Tibial artery (tissue), 4 donors: ENCODE results near the gene TMEM11.

Experiments
- DNase-seq, 2 donors: peaks; one replicate each; pipeline ENCODE4 v3.0.0-alpha.2; 2019
- H3K27ac ChIP-seq, 2 donors: fragments of 200-600 bp; sonication (generic) in 1 of 2; 1 replicate in 1 of 2; 2 replicates in 1 of 2; pipeline ENCODE4 v1.5.1; 2018 to 2019; ENCODE audit warnings: mild to moderate bottlenecking in 1 of 2
- H3K27me3 ChIP-seq, 2 donors: fragments of 200-600 bp; sonication (generic) in 1 of 2; one replicate each; pipeline versions ENCODE4 v1.5.1 to v1.6.0; 2016 to 2019
- H3K36me3 ChIP-seq, 3 donors: fragments of 200-600 bp; sonication (generic) in 2 of 3; one replicate each; pipeline ENCODE4 v1.5.1; 2016 to 2019; ENCODE audit warnings: mild to moderate bottlenecking in 2 of 3
- H3K4me1 ChIP-seq, 4 donors: fragments of 200-600 bp; sonication (generic) in 2 of 4; 1 replicate in 3 of 4; 2 replicates in 1 of 4; pipeline ENCODE4 v1.5.1; 2016 to 2019
- H3K4me3 ChIP-seq, 2 donors: fragments of 200-600 bp; sonication (generic) in 1 of 2; 1 replicate in 1 of 2; 2 replicates in 1 of 2; pipeline ENCODE4 v1.5.1; 2018 to 2019; ENCODE audit warnings: mild to moderate bottlenecking in 2 of 2
- H3K9me3 ChIP-seq, 3 donors: fragments of 200-600 bp; sonication (generic) in 1 of 3; one replicate each; pipeline ENCODE4 v1.5.1; 2016 to 2019
- intact Hi-C: fragments of 100-400 bp; cut with DNase I; formaldehyde crosslinking; loops from one replicate; pipeline ENCODE4 v1.15.0; 2023; ENCODE audit warnings: low total_unique reads
- TF ChIP-seq, protein P1 (sequence below), 2 experiments: fragments of 200-600 bp in 1 of 2; fragments of 450-650 bp in 1 of 2; IDR thresholded peaks; one replicate each; pipeline ENCODE4 v1.5.1; 2017 to 2019; ENCODE audit warnings: antibody characterized with exemption in 2 of 2, mild to moderate bottlenecking in 1 of 2, moderate library complexity in 1 of 2

Gene TMEM11

DNA sequence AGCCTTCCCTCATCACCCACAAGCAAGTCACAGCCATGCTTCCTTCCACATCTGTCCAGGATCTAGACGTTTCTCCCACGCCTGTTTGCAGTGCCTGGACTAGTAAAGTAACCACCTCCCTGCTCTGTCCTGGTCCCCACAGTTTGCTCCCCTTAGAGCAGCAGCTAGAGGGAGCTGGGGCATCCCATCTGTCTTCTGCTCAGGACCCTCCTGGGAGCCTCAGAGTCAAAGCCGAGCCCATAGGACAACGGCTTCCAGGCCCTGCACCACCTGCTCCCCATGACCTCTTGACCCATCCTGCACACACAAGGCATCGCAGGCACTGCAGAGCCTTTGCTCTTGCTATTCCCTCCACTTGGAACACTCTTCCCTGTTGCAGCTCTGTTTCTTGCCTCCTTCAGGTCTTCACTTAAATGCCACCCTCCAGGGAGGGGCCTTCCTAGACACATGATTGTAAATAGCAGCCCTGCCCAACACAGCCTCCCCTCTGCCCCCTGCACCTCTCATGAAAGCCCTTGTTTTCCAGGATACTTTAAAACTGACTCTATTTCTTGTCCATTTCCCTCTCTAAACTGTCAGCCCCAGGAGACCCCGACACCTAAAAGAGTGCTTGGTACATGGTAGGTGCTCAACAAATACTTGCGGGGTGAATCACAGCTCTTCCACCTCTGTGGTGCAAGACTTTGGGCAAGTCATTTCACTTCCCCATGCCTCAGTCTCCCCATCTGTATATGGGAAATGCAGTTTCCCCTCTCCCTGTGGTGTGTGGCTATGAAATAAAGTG is 36.2 kb upstream of the TMEM11 start:
- intact Hi-C loops = loop anchor here (5.0 to 10.0 kb wide), 2 partner anchors 38 to 125 kb away; partner anchors contain the start of genes DHRS7B and TMEM11
- H3K4me1 ChIP-seq = peaks cover 0 to 67% (median 43%) of the 10 kb centered on the region in 4 donors
- no peak overlapping the region for H3K4me3 ChIP-seq
- TF ChIP-seq, protein P1, sequence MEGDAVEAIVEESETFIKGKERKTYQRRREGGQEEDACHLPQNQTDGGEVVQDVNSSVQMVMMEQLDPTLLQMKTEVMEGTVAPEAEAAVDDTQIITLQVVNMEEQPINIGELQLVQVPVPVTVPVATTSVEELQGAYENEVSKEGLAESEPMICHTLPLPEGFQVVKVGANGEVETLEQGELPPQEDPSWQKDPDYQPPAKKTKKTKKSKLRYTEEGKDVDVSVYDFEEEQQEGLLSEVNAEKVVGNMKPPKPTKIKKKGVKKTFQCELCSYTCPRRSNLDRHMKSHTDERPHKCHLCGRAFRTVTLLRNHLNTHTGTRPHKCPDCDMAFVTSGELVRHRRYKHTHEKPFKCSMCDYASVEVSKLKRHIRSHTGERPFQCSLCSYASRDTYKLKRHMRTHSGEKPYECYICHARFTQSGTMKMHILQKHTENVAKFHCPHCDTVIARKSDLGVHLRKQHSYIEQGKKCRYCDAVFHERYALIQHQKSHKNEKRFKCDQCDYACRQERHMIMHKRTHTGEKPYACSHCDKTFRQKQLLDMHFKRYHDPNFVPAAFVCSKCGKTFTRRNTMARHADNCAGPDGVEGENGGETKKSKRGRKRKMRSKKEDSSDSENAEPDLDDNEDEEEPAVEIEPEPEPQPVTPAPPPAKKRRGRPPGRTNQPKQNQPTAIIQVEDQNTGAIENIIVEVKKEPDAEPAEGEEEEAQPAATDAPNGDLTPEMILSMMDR (IDR thresholded peaks at IDR 0.05) = no peak
- DNase-seq = no peak
- H3K36me3 ChIP-seq = peaks cover 0 to 7% (median 5%) of the 10 kb centered on the region in 3 donors
- peak overlapping the region; percentile 75 to 76 for H3K27ac ChIP-seq
- no peaks in the 10 kb centered on the region for H3K27me3 ChIP-seq
- H3K9me3 ChIP-seq = no peaks in the 10 kb centered on the region

DNA sequence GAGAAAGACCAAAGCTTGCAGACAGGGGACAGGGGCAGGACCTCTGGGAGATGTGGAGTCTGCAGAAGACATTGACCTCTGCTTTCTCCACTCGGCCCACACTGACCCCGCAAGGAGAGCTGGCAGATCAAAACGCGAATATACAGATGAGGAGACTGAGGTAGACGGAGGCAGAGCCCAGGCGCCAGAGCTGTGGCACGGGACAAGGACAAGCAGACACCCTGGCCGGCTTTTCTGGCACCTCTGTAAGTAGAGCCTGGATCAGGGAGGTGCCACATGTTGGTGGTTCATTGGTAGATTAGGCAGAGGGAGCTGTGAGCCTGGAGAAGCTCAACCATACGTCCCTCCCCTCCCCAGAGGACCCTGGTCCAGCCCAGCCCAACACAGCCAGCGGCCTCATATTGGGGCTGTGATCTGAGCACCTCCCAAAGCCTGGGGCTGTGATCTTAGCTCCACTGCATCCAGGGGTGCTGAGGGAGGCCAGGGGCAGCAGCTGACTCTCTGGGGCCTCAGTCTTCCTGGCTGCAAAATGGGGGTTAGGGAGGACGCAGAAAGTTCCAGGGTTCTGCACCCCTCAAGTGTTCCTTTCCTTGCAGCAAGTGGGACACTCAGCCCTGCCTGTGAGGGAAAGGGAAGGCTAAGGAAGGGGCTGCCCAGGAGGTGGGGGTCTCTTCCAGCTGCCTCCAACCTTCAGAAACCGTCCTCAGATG is 35.3 kb upstream of the TMEM11 start:
- Histone ChIP-seq H3K9me3 (no peaks in the 10 kb centered on the region), H3K36me3 (peaks cover 0 to 7% (median 5%) of the 10 kb centered on the region in 3 donors), H3K4me1 (peaks cover 0 to 67% (median 43%) of the 10 kb centered on the region in 4 donors), H3K27me3 (no peaks in the 10 kb centered on the region), H3K27ac (no peak overlapping the region), H3K4me3 (no peak overlapping the region)
- DNase-seq = no peak
- TF ChIP-seq, protein P1 (IDR thresholded peaks at IDR 0.05) = no peak
- intact Hi-C loops = loop anchor here (10.0 kb wide), 1 partner anchor 124 kb away; the partner anchor contains the start of gene DHRS7B

DNA sequence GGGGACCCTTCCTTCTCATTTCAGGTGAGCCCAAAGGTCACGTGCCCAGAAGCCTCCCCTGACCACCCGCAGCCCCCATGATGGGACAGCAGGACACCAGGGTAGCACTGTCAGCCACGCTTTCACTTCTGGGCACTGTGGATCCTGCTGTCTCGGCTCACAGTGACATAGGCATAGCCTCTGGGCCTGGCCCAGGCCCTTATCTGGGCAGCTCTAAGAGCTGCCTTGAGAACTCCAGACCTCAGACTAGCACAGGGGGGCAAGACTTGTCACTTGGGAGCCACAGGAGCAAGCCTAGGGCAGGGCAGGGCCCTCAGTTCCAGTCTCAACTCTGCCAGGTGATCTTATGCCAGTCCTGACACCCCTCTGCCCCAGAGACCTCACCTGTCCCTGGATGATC is 34.5 kb upstream of the TMEM11 start:
- H3K4me1 ChIP-seq = peaks cover 0 to 68% (median 40%) of the 10 kb centered on the region in 4 donors
- TF ChIP-seq, protein P1 (IDR thresholded peaks at IDR 0.05) = no peak
- no peak overlapping the region for H3K4me3 ChIP-seq
- DNase-seq = no peak
- H3K9me3 ChIP-seq = no peaks in the 10 kb centered on the region
- H3K36me3 ChIP-seq = peaks cover 0 to 14% (median 10%) of the 10 kb centered on the region in 3 donors
- intact Hi-C loops = loop anchor here (10.0 kb wide), 1 partner anchor 124 kb away; the partner anchor contains the start of gene DHRS7B
- H3K27ac ChIP-seq = no peak overlapping the region
- H3K27me3 ChIP-seq = no peaks in the 10 kb centered on the region

DNA sequence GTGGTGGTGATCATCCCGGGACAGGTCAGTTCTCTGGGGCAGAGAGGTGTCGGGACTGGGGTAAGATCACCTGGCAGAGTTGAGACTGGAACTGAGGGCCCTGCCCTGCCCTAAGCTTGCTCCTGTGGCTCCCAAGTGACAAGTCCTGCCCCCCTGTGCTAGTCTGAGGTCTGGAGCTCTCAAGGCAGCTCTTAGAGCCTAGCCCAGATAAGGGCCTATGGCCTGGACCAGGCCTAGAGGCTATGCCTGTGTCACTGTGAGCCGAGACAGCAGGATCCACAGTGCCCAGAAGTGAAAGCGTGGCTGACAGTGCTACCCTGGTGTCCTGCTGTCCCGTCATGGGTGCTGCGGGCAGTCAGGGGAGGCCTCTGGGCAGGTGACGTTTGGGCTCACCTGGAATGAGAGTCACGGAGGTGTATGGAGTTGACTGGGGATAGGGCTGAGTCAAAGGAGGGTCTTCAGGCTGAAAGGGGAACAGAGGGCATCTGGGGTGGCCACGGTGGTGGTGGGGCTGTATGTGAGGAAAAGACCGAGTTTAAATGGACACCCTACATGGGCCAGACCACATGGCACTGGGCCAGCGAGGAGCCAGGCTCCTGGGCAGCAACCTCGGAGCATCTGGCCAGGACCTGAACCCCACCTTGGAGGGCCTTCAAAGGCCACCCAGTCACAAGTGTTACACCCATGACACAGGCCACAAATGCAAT is 33.7 kb upstream of the TMEM11 start:
- DNase-seq = no peak
- Histone ChIP-seq H3K4me1 (peaks cover 0 to 74% (median 47%) of the 10 kb centered on the region in 4 donors), H3K27ac (no peak overlapping the region), H3K4me3 (no peak overlapping the region), H3K36me3 (peaks cover 0 to 22% (median 18%) of the 10 kb centered on the region in 3 donors), H3K9me3 (no peaks in the 10 kb centered on the region), H3K27me3 (no peaks in the 10 kb centered on the region)
- intact Hi-C loops = loop anchor here (10.0 kb wide), 1 partner anchor 123 kb away; the partner anchor contains the start of gene DHRS7B
- TF ChIP-seq, protein P1 (IDR thresholded peaks at IDR 0.05) = no peak

DNA sequence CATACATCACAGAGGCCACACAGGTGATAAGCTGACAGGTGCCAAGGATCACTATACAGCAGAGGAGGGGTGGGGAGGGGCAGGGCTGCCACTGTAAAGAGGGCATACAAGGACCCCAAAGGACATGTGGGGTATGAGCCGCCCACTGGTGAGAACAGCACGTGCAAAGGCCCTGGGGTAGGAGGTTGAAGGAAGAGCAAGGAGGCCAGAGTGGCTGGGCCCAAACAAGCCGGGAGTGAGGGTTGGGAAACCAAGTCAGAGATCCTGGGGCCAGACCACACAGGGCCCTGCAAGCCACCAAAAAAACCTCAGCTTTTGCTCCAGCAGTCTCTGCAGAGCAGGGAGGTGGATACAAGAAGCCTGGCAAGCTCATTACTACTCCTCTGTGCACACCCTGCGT is 32.7 kb upstream of the TMEM11 start:
- Histone ChIP-seq H3K27ac (no peak overlapping the region), H3K4me1 (peaks cover 0 to 75% (median 39%) of the 10 kb centered on the region in 4 donors), H3K27me3 (no peaks in the 10 kb centered on the region), H3K9me3 (no peaks in the 10 kb centered on the region), H3K36me3 (peaks cover 0 to 32% (median 28%) of the 10 kb centered on the region in 3 donors), H3K4me3 (no peak overlapping the region)
- intact Hi-C loops = loop anchor here (10.0 kb wide), 1 partner anchor 122 kb away; the partner anchor contains the start of gene DHRS7B
- DNase-seq = no peak
- TF ChIP-seq, protein P1 (IDR thresholded peaks at IDR 0.05) = no peak
